Measurements from ENCODE around the gene TET2. TPM values are rescaled to one million over a fixed set of nuclear protein-coding genes. Genes with fewer than 3 reads are reported as not detected.

The TET2 gene
- total and polyA plus RNA-seq, 11 donors = 2.9 to 25.6 (median 13.7) TPM

DNA sequence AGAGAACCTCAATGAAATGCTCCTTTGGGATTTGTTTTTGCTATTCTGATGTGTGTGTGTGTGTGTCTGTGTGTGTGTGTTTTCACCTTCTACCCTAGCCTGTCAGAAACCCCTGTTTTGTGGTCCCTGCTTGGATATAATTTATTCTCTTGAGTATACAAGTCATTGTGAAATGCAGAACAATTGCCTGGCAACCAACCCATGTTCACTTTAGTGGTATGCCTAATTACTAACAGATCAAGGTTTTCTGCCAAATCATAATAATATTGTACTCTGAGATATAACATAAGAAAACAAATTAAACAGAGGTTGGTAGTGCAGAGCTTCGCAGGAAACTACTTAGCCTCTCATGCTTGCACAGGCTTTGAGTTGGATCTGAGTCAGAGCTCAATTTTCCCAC lies 7.0 kb upstream of the TET2 start:
- no peak for DNase-seq
- 85 to 100% (median 93%) methylated on average over 1 of the region's 1 CpG for WGBS, 4 donors

DNA sequence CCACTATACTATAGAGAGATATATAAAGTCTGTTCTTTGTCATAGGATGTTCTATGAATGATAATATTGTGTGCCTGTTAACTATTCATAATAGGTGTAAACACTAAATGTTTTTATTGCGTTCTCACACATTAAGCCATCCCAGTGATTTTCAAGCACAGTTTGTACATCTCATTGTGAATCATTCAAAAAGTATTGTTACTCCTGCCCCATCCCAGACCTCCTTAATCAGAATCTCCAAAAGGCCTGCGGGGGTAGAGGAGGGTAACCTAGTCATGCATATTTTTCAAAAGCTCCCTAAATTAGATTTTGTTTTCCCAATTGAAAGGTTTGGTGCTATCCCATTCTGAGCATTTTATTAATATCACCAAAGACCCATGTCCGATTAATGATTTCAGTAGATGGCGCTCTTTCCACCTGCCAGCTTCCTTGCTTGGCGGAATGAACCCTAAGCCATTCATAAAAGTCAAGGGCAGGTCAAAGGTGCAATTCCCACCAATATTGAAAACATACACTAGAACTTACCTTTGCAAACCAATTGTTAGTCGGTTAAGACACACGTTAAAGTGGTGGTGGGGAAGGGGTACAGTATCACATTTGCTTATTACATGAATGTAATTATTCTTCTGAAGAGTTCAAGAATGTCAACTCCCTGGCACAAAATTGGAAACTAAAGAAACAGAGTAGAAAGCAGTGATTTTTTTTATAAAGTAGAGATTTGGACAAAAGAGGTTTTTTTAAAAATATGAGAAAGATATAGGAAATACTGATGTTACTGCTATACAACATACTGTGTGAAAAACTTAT lies 5.8 kb upstream of the TET2 start:
- no peaks in the 10 kb centered on the region for H3K36me3 ChIP-seq
- TF ChIP-seq, protein P1, sequence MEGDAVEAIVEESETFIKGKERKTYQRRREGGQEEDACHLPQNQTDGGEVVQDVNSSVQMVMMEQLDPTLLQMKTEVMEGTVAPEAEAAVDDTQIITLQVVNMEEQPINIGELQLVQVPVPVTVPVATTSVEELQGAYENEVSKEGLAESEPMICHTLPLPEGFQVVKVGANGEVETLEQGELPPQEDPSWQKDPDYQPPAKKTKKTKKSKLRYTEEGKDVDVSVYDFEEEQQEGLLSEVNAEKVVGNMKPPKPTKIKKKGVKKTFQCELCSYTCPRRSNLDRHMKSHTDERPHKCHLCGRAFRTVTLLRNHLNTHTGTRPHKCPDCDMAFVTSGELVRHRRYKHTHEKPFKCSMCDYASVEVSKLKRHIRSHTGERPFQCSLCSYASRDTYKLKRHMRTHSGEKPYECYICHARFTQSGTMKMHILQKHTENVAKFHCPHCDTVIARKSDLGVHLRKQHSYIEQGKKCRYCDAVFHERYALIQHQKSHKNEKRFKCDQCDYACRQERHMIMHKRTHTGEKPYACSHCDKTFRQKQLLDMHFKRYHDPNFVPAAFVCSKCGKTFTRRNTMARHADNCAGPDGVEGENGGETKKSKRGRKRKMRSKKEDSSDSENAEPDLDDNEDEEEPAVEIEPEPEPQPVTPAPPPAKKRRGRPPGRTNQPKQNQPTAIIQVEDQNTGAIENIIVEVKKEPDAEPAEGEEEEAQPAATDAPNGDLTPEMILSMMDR (IDR thresholded peaks at IDR 0.05) = peak; percentile 58 to 82 (median 70)
- no peak for TF ChIP-seq POLR2A (IDR thresholded peaks at IDR 0.05)
- no peak overlapping the region for H3K27ac ChIP-seq
- H3K4me3 ChIP-seq = no peak overlapping the region
- peak in 4 of 5 donors; percentile 25 to 34 (median 27) for DNase-seq
- WGBS, 4 donors = 17 to 23% (median 20%) methylated on average over 7 of the region's 7 CpGs
- H3K4me1 ChIP-seq = peaks cover 0 to 24% (median 0%) of the 10 kb centered on the region in 12 donors
- intact Hi-C loops (cut with DNase I) = loop anchor here (1.0 to 10.0 kb wide), 17 partner anchors 94 to 574 kb away; partner anchors contain the start of genes GSTCD (in 2 of the 10), INTS12 (in 2 of the 10) and PPA2 (in 2 of the 10)
- no peaks in the 10 kb centered on the region for H3K9me3 ChIP-seq
- peak in 3 of 4 donors; percentile 64 to 75 (median 68) for ATAC-seq
- H3K27me3 ChIP-seq = no peaks in the 10 kb centered on the region

More for the DNA sequence above, 7.0 kb upstream of the TET2 start:
- Histone ChIP-seq H3K36me3 (no peaks in the 10 kb centered on the region), H3K9me3 (no peaks in the 10 kb centered on the region), H3K4me1 (peaks cover 0 to 30% (median 0%) of the 10 kb centered on the region in 12 donors), H3K4me3 (no peak overlapping the region), H3K27me3 (no peaks in the 10 kb centered on the region), H3K27ac (no peak overlapping the region)
- intact Hi-C loops (cut with DNase I) = loop anchor here (1.0 to 10.0 kb wide), 17 partner anchors 95 to 575 kb away; partner anchors contain the start of genes GSTCD (in 2 of the 10), INTS12 (in 2 of the 10) and PPA2 (in 2 of the 10)
- TF ChIP-seq POLR2A (IDR thresholded peaks at IDR 0.05) = no peak
- TF ChIP-seq, protein P1 (IDR thresholded peaks at IDR 0.05) = no peak
- no peak for ATAC-seq

DNA sequence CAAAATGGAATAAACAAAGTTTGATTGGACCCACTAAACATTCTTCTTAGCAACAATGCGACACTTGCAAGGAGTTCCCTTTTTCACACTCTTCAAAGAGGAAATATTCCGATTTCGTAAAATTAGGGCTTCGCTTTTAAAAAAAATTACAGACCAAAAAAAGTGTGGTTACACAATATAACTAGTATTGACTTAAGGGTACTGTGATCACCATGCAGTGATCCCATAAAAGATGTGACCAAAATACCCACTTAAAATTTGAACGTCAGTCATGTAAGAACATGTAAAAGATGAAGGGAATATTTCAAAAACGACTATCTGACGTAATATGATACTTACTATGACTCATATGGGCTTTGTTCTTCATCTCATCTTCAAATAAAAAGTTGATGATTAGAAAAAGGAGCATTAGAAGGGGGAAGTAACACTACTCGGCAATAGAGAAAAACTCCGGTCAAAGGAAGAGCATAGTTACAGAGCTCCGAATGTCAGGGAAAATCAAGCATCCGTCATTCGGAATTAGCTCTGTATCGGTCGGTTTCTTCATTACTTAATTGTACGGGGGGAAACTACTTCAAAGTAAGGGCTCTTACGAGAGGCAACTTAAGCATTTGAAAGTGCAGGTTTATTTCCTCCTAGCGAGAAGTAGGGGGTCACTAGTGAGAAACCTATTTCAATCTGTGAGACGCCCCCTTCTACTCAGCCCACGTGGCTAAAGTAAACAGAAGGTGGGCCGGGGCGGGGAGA lies 1.3 kb upstream of the TET2 start:
- Histone ChIP-seq H3K9me3 (no peaks in the 10 kb centered on the region), H3K27me3 (no peaks in the 10 kb centered on the region), H3K27ac (peak overlapping the region in 11 of 12 donors; percentile 78 to 97 (median 87)), H3K36me3 (no peaks in the 10 kb centered on the region), H3K4me3 (peak overlapping the region; percentile 74 to 93 (median 79)), H3K4me1 (peaks cover 0 to 40% (median 21%) of the 10 kb centered on the region in 12 donors)
- intact Hi-C loops (cut with DNase I) = loop anchor here (5.0 to 10.0 kb wide), 13 partner anchors 42 to 569 kb away; partner anchors contain the start of genes GSTCD (in 2 of the 10) and INTS12 (in 2 of the 10)
- no peak for TF ChIP-seq POLR2A (IDR thresholded peaks at IDR 0.05)
- TF ChIP-seq, protein P1 (IDR thresholded peaks at IDR 0.05) = no peak
- no peak for ATAC-seq
- 36 to 48% (median 42%) methylated on average over 21 of the region's 21 CpGs for WGBS, 4 donors
- DNase-seq = no peak
